ENCODE data around the gene CSRP1. TPM values are rescaled to one million over a fixed set of nuclear protein-coding genes. Genes with fewer than 3 reads are reported as not detected.
"Not testable (repeated sequence)": the region's sequence is repeated elsewhere in the genome, so short reads cannot be mapped to it uniquely, and the experiment has no call there.

Gene CSRP1
- total RNA-seq, 2 donors from 2014 or later, result 186 to 376 TPM

DNA sequence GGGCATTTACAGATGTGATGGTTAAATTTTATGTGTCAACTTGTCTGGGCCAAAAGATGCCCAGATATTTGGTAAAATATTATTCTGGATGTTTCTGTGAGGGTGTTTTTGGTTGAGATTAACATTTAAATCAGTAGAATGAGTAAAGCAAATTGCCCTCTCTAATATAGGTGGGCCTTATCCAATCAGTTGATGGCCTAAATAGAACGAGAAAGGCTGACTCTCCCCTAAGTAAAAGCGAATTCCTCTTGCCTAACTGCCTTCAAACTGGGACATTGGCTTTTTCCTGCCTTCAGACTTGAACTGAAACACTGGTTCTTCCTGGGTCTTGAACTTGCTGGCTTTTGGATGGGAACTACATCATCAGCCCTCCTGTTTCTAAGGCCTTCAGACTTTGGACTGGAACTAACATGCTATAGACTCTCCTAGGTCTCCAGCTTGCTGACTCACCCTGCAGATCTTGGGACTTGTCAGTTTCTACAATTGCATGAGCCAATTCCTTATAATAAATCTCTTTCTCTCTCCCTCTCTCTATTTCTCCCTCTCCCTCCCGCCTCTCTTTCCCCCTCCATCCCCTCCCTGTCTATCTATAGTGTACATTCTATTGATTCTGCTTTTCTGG lies 21.8 kb upstream of the CSRP1 start:
- no peaks in the 10 kb centered on the region for H3K9me3 ChIP-seq
- TF ChIP-seq, protein P1, sequence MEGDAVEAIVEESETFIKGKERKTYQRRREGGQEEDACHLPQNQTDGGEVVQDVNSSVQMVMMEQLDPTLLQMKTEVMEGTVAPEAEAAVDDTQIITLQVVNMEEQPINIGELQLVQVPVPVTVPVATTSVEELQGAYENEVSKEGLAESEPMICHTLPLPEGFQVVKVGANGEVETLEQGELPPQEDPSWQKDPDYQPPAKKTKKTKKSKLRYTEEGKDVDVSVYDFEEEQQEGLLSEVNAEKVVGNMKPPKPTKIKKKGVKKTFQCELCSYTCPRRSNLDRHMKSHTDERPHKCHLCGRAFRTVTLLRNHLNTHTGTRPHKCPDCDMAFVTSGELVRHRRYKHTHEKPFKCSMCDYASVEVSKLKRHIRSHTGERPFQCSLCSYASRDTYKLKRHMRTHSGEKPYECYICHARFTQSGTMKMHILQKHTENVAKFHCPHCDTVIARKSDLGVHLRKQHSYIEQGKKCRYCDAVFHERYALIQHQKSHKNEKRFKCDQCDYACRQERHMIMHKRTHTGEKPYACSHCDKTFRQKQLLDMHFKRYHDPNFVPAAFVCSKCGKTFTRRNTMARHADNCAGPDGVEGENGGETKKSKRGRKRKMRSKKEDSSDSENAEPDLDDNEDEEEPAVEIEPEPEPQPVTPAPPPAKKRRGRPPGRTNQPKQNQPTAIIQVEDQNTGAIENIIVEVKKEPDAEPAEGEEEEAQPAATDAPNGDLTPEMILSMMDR (IDR thresholded peaks at IDR 0.05), result no peak
- no peaks in the 10 kb centered on the region for H3K4me1 ChIP-seq
- intact Hi-C loops (cut with DNase I), result no loop called here
- DNase-seq, result no peak
- H3K36me3 ChIP-seq, result no peaks in the 10 kb centered on the region
- no peaks in the 10 kb centered on the region for H3K27me3 ChIP-seq
- no peak overlapping the region for H3K4me3 ChIP-seq
- no peak overlapping the region for H3K9ac ChIP-seq (ENCODE audit: low read depth in 2 of 2, low read length in 2 of 2)
- no peak overlapping the region for H3K27ac ChIP-seq

DNA sequence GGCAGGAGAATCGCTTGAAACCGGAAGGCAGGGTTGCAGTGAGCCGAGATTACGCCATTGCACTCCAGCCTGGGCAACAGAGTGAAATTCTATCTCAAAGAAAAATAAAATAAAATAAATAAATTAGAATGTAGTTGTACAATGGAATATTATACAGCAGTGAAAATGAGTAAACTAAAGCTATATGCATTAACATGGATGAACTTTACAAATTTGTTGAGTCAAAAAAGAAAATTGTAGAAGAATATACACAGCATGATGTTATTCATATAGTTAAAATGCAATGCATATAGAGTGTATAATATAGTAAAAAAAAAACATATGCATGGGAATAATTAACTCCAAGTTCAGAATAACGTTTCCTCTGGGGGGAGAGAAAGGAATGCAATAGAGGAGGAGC lies 21.0 kb upstream of the CSRP1 start:
- no peak overlapping the region for H3K4me3 ChIP-seq
- H3K4me1 ChIP-seq, result no peaks in the 10 kb centered on the region
- no peaks in the 10 kb centered on the region for H3K9me3 ChIP-seq
- intact Hi-C loops (cut with DNase I), result no loop called here
- no peak overlapping the region for H3K9ac ChIP-seq (ENCODE audit: low read depth in 2 of 2, low read length in 2 of 2)
- DNase-seq, result no peak
- H3K27ac ChIP-seq, result no peak overlapping the region
- TF ChIP-seq, protein P1 (IDR thresholded peaks at IDR 0.05), result no peak
- H3K27me3 ChIP-seq, result no peaks in the 10 kb centered on the region
- no peaks in the 10 kb centered on the region for H3K36me3 ChIP-seq

DNA sequence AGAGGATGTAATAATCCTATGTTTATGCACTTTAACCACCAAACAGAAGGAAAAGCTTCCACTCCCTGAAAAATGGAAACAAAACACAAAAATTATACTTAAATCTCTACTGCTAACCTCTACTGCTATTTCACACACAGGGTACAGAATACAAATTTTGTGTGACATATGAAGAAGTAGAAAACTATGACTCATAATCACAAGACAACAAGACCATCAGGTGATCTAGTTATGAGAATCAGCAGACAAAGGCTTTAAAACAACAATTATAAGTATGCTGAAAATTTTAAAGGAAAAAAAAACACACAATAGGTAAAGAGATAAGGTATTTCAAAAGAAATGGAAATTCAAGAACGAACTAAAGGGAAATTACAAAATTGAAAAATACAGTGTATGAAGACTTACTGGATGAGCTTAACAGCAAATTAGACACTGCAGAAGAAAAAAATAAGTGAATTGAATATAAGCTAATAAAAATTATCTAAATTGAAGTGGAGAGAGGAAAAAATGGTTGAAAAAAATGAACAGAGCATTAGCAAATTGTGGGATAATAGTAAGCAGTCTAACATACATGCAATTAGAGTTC lies 18.4 kb upstream of the CSRP1 start:
- Histone ChIP-seq H3K27me3 (no peaks in the 10 kb centered on the region), H3K4me3 (no peak overlapping the region), H3K4me1 (no peaks in the 10 kb centered on the region), H3K9ac (ENCODE audit: low read depth in 2 of 2, low read length in 2 of 2) (no peak overlapping the region), H3K36me3 (no peaks in the 10 kb centered on the region), H3K9me3 (no peaks in the 10 kb centered on the region), H3K27ac (no peak overlapping the region)
- TF ChIP-seq, protein P1 (IDR thresholded peaks at IDR 0.05), result no peak
- no peak for DNase-seq
- intact Hi-C loops (cut with DNase I), result no loop called here

DNA sequence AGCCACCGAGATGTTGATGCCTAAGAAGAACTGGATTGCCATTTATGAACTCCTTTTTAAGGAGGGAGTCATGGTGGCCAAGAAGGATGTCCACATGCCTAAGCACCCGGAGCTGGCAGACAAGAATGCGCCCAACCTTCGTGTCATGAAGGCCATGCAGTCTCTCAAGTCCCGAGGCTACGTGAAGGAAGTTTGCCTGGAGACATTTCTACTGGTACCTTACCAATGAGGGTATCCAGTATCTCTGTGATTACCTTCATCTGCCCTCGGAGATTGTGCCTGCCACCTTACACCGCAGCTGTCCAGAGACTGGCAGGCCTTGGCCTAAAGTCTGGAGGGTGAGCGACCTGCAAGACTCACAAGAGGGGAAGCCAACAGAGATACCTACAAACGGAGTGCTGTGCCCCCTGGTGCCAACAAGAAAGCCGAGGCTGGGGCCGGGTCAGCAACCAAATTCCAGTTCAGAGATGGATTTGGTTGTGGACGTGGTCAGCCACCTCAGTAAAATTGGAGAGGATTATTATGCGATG lies 13.2 kb upstream of the CSRP1 start:
- intact Hi-C loops (cut with DNase I); H3K9ac ChIP-seq (ENCODE audit: low read depth in 2 of 2, low read length in 2 of 2); H3K4me3 ChIP-seq; H3K27me3 ChIP-seq; H3K4me1 ChIP-seq; DNase-seq; H3K36me3 ChIP-seq; H3K9me3 ChIP-seq; H3K27ac ChIP-seq: not testable (repeated sequence)

DNA sequence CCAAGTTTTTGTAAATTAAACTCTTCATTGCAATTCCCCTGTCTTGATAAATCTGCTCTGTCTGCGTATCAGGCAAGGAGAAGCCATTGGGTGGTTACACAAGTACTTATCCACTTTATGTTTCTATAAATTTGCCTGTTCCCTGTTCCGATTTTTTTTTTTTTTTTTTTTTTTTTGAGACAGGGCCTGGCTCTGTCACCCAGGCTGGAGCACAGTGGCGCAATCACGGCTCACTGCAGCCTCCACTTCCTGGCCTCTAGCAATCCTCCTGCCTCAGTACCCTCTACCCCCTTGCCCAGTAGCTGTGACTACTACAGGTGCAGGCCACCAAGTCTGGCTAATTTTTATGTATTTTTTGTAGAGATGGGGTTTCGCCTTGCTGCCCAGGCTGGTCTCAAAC lies 11.1 kb upstream of the CSRP1 start:
- no peak overlapping the region for H3K4me3 ChIP-seq
- TF ChIP-seq, protein P1 (IDR thresholded peaks at IDR 0.05), result no peak
- DNase-seq, result no peak
- no peaks in the 10 kb centered on the region for H3K36me3 ChIP-seq
- no peak overlapping the region for H3K27ac ChIP-seq
- no peak overlapping the region for H3K9ac ChIP-seq (ENCODE audit: low read depth in 2 of 2, low read length in 2 of 2)
- H3K27me3 ChIP-seq, result no peaks in the 10 kb centered on the region
- no peaks in the 10 kb centered on the region for H3K9me3 ChIP-seq
- no peaks in the 10 kb centered on the region for H3K4me1 ChIP-seq
- intact Hi-C loops (cut with DNase I), result no loop called here

DNA sequence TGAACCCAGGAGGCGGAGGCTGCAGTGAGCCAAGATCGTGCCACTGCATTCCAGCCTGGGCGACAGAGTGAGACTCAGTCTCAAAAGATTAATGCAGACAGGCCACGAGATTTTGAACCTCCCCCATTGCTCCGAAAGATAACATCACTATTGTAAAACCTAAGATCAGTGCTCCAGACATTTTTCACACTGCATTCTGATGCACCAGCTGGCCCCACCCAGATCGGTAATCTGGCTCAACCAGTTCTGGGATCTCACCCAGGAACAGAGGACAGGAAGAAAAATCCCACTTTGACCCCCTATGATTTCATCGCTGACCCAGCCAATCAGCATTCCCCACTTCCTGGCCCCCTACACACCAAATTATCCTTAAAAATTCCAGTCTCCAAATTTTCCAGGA lies 10.7 kb upstream of the CSRP1 start:
- Histone ChIP-seq H3K27ac (no peak overlapping the region), H3K4me3 (no peak overlapping the region), H3K27me3 (no peaks in the 10 kb centered on the region), H3K9ac (ENCODE audit: low read depth in 2 of 2, low read length in 2 of 2) (no peak overlapping the region), H3K9me3 (no peaks in the 10 kb centered on the region), H3K4me1 (no peaks in the 10 kb centered on the region), H3K36me3 (no peaks in the 10 kb centered on the region)
- DNase-seq, result peak; percentile 65
- intact Hi-C loops (cut with DNase I), result no loop called here
- TF ChIP-seq, protein P1 (IDR thresholded peaks at IDR 0.05), result no peak
